Measurements from ENCODE around the gene APH1B. TPM values are rescaled to one million over a fixed set of nuclear protein-coding genes. Genes with fewer than 3 reads are reported as not detected.

The APH1B gene
- total and polyA plus RNA-seq, 2 of the 4 experiments (the other 2 are of a cell fraction): 7.0 to 7.7 TPM

GRCh38 chr15:63296195-63296594 is 18.8 kb downstream of the APH1B start:
- Histone ChIP-seq H3K79me1 (ENCODE audit: low read depth in 1 of 2, low read length in 2 of 2) (peaks cover 0 to 18% of the 10 kb centered on the region in 2 experiments; a peak in 2 of 4 replicates), H3K36me3 (ENCODE audit: control insufficient read depth, insufficient read depth, low read length) (peaks cover 14% of the 10 kb centered on the region), H4K5ac (ENCODE audit: low read depth, low read length) (no peak overlapping the region), H3K27me3 (ENCODE audit: control insufficient read depth, insufficient read depth, low read length) (no peaks in the 10 kb centered on the region), H3K4me3 (ENCODE audit: insufficient read depth, low read depth, low read length) (no peak overlapping the region), H3K4ac (ENCODE audit: low read depth, low read length) (no peak overlapping the region), H4K20me1 (ENCODE audit: insufficient read depth, low read length) (no peaks in the 10 kb centered on the region), H4K91ac (ENCODE audit: insufficient read depth, low read depth, low read length) (no peak overlapping the region), H3K4me1 (ENCODE audit: control insufficient read depth, insufficient read depth, low read length) (peaks cover 2% of the 10 kb centered on the region; the same call in 1 of the 2 replicates), H2BK5ac (ENCODE audit: low read depth, low read length, poor library complexity, severe bottlenecking) (no peak overlapping the region), H2AK5ac (ENCODE audit: low read depth, low read length) (no peak overlapping the region), H2BK120ac (ENCODE audit: low read depth, low read length) (no peak overlapping the region), H4K8ac (ENCODE audit: low read depth in 2 of 2, low read length in 2 of 2) (no peak overlapping the region), H2AFZ (replicated peaks; ENCODE audit: low read length, poor library complexity) (peak overlapping the region; percentile 25), H3K27ac (ENCODE audit: insufficient read depth, low read length) (no peak overlapping the region), H3K4me2 (ENCODE audit: low read depth, low read length) (no peak overlapping the region), H2BK20ac (ENCODE audit: low read depth, low read length) (no peak overlapping the region), H3K9me1 (ENCODE audit: insufficient read depth, low read length) (peaks cover 6% of the 10 kb centered on the region; the same call in 1 of the 2 replicates), H2BK15ac (ENCODE audit: low read depth, low read length) (no peak overlapping the region), H3K18ac (ENCODE audit: low read depth, low read length) (no peak overlapping the region), H3K9me3 (ENCODE audit: control insufficient read depth, insufficient read depth, low read length) (no peaks in the 10 kb centered on the region), H3K14ac (replicated peaks; ENCODE audit: low read depth, low read length) (no peak overlapping the region), H3K23ac (ENCODE audit: low read depth, low read length) (no peak overlapping the region), H2AK9ac (replicated peaks; ENCODE audit: low read depth, low read length, poor library complexity) (peak overlapping the region; percentile 44), H3K9ac (ENCODE audit: low read depth, low read length) (no peak overlapping the region), H3K56ac (ENCODE audit: extremely low read depth, insufficient read depth, low read length) (no peak overlapping the region)
- no peak for ATAC-seq (ENCODE audit: low read depth)
- TF ChIP-seq CHD1 (IDR thresholded peaks at IDR 0.05; ENCODE audit: low read depth, low read length) (no peak), MAFK (IDR thresholded peaks at IDR 0.05; ENCODE audit: low read depth, low read length) (no peak), SMC3 (IDR thresholded peaks at IDR 0.05; ENCODE audit: low read depth, low read length) (no peak), MXI1 (IDR thresholded peaks at IDR 0.05; ENCODE audit: borderline replicate concordance, low read depth, low read length) (no peak), RFX5 (IDR thresholded peaks at IDR 0.05; ENCODE audit: low read depth, low read length) (no peak), POLR2A (IDR thresholded peaks at IDR 0.05; ENCODE audit: low read depth, low read length) (no peak), RCOR1 (IDR thresholded peaks at IDR 0.05; ENCODE audit: insufficient replicate concordance, low read length) (no peak), RAD21 (IDR thresholded peaks at IDR 0.05; ENCODE audit: low read length) (no peak), BHLHE40 (IDR thresholded peaks at IDR 0.05; ENCODE audit: low read depth, low read length) (no peak), ELK1 (IDR thresholded peaks at IDR 0.05; ENCODE audit: borderline replicate concordance, low read depth, low read length) (no peak), CTCF (conservative IDR thresholded peaks at IDR 0.05; ENCODE audit: low read depth, low read length) (no peak), NFE2L2 (IDR thresholded peaks at IDR 0.05; ENCODE audit: low read depth, low read length) (no peak)
- TF ChIP-seq, protein P1, sequence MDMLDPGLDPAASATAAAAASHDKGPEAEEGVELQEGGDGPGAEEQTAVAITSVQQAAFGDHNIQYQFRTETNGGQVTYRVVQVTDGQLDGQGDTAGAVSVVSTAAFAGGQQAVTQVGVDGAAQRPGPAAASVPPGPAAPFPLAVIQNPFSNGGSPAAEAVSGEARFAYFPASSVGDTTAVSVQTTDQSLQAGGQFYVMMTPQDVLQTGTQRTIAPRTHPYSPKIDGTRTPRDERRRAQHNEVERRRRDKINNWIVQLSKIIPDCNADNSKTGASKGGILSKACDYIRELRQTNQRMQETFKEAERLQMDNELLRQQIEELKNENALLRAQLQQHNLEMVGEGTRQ (IDR thresholded peaks at IDR 0.05; ENCODE audit: low read depth, low read length): no peak
- WGBS, 2 experiments (ENCODE audit: extremely low coverage in 2 of 2, insufficient read length in 1 of 2): 81% methylated on average over 3 of the region's 6 CpGs; no CpG with 5 or more reads in 1 of the 2 experiments
- ChIA-PET POLR2A (ENCODE audit: unreplicated experiment) (no interaction called here), CTCF (interaction anchor here (0.6 kb wide), 1 partner anchor 518 kb away, joined by 3 read pairs; no protein-coding TSS in a partner anchor)
- intact Hi-C loops (cut with micrococcal nuclease): loop anchor here (10.0 kb wide), 1 partner anchor 779 kb away; no protein-coding TSS in a partner anchor
- in situ Hi-C loops (cut with MboI; ENCODE audit: low sequenced_read_pairs): loop anchor here (25.0 kb wide), 1 partner anchor 766 kb away; no protein-coding TSS in a partner anchor
- DNase-seq: no peak
- no TSS peak for BruUV-seq (replicated peaks)
- dilution Hi-C loops (cut with HindIII; ENCODE audit: low sequenced_read_pairs, unreplicated experiment): no loop called here

Measured in IMR-90 (cell line).